IPS-18a (cell line): ENCODE results near the gene NCAN.

Experiments
- H3K27ac ChIP-seq: one replicate; pipeline ENCODE4 v1.5.1; 2013; ENCODE audit warnings: low read length
- H3K27me3 ChIP-seq: one replicate; pipeline ENCODE4 v1.6.1; 2013; ENCODE audit warnings: mild to moderate bottlenecking, low read length; ENCODE audit not compliant: control insufficient read depth, insufficient read depth
- H3K36me3 ChIP-seq: one replicate; pipeline ENCODE4 v1.6.1; 2013; ENCODE audit warnings: low read depth, low read length; ENCODE audit not compliant: control insufficient read depth
- H3K4me1 ChIP-seq: one replicate; pipeline ENCODE4 v1.6.1; 2013; ENCODE audit warnings: low read depth, low read length; ENCODE audit not compliant: control insufficient read depth
- H3K4me3 ChIP-seq: one replicate; pipeline ENCODE4 v1.5.1; 2013; ENCODE audit warnings: low read length
- H3K9ac ChIP-seq: one replicate; pipeline ENCODE4 v1.6.1; 2013; ENCODE audit warnings: mild to moderate bottlenecking, low read length, moderate library complexity
- H3K9me3 ChIP-seq: one replicate; pipeline ENCODE4 v1.6.1; 2013; ENCODE audit warnings: low read depth, low read length; ENCODE audit not compliant: control insufficient read depth

NCAN gene

DNA sequence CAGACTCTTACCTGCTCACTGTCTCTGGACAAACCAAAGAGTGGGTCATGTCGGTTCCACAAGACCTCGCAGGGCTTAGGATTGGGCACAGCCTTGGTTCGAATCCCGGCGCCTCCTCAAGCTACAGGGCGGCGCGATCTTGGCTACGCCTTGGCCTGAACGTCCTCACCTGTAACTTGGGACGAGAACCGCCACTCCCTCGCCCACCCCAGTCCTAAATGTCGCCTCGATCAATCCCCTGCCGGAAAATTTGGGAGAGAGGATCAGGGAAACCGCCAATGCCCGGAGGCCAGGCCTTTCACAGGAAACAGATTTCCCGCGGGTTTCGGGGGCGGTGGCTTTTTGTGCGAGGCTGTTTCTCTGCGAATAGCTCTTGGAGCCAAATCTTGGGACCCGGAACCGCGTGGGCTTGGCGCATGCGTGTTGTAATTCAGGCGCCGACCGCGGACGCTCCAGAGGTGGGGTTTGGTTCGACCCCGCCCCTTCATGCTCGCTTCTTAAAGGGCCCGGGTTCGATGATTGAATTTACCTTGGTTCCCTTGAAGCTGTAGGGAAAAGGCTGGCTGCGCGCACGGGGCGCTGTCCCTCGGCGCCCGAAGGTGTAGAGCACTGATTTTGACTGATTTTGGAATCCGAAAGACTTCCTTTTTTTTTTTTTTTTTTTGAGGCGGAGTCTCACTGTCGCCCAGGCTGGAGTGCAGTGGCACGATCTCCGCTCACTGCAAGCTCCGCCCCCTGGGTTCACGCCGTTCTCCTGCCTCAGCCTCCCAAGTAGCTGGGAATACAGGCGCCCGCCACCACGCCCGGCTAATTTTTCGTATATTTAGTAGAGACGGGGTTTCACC lies 8.5 kb upstream of the NCAN start, which contains the start of gene NR2C2AP:
TSS of gene NR2C2AP (minus strand) at position 403 of the 845 bp plus-strand sequence. CDS start at position 49, 354 bp downstream.
- H3K27ac ChIP-seq, result no peak within 1 kb of the TSS
- peaks cover 7% of the 10 kb centered on the region for H3K4me1 ChIP-seq
- H3K9me3 ChIP-seq, result no peaks in the 10 kb centered on the region
- peak within 1 kb of the TSS; percentile 79 for H3K9ac ChIP-seq
- peaks cover 41% of the 10 kb centered on the region for H3K27me3 ChIP-seq
- H3K36me3 ChIP-seq, result peaks cover 10% of the 10 kb centered on the region
- H3K4me3 ChIP-seq, result peak within 1 kb of the TSS; percentile 80

DNA sequence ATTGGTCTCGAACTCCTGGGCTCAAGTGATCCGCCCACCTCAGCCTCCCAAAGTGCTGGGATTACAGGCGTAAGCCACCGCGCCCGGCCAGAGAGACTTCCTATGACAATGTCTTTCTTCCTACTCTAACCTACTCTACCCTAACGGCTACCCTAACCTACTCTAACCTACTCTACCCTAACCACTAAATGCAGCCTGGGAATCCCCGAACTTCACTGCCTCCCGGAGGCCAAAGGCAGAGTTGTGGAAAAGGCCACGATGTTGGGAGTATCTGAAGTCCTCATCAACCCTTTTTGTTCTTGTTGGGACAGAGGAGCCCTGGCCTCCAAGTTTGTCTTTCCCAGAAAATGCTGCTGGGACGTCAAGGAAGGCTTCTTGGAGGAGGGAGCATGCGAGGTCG lies 7.6 kb upstream of the NCAN start:
- Histone ChIP-seq H3K9me3 (no peaks in the 10 kb centered on the region), H3K36me3 (peaks cover 1% of the 10 kb centered on the region)

DNA sequence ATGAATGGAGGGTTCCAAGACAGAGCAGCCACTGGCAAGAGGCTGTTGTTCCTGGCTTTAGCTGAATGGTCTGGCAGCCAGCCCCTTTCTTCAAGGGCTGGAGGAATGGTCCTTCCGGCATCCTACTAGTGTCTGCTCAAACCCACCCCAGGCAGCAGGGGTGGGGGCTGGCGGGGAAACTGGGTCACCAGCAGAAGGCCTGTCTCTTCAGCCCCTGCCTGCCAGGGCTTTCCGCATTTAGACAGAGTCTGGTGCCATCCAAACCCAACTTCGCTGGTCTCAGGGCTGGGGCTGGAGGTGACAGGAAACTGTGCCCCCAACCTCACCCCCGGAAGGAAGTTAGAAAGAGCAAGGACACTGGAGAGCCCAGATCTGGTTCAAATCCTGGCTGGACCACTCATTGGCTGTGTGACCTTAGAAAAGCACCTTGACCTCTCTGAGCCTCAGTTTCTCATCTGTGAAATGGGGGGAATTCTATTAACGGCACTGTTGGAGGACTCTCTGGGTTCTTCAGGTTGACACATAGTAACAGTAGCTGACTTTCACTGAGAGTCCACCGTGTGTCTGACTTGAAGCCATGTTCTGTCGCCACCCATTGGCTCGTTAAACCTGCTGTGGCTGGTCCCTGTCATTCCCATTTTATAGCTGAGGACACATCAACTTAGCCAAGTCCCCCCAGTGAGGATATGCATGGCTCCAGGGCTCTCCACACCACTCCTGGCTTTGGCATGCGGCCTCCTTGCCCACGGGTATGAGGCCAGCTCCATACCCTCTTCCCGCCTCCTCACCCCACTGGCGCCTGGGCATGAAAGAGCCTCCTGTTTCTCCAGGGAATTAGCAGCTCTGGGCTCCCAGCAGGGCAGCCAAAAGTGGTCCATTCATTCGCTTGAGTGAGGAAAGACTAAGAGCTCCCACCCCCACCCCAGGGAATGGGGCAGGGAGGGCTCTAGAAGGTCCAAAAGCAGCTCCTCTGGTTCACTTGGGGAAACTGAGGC lies 6.0 kb upstream of the NCAN start:
- H3K27ac ChIP-seq, result no peak overlapping the region
- H3K4me3 ChIP-seq, result no peak overlapping the region
- H3K27me3 ChIP-seq, result peaks cover 61% of the 10 kb centered on the region
- H3K4me1 ChIP-seq, result peaks cover 7% of the 10 kb centered on the region
- no peak overlapping the region for H3K9ac ChIP-seq
- H3K9me3 ChIP-seq, result no peaks in the 10 kb centered on the region
- H3K36me3 ChIP-seq, result no peaks in the 10 kb centered on the region

More for the DNA sequence above, 7.6 kb upstream of the NCAN start:
- no peak overlapping the region for H3K9ac ChIP-seq
- peaks cover 46% of the 10 kb centered on the region for H3K27me3 ChIP-seq
- H3K4me3 ChIP-seq, result no peak overlapping the region
- H3K27ac ChIP-seq, result no peak overlapping the region
- peaks cover 7% of the 10 kb centered on the region for H3K4me1 ChIP-seq

DNA sequence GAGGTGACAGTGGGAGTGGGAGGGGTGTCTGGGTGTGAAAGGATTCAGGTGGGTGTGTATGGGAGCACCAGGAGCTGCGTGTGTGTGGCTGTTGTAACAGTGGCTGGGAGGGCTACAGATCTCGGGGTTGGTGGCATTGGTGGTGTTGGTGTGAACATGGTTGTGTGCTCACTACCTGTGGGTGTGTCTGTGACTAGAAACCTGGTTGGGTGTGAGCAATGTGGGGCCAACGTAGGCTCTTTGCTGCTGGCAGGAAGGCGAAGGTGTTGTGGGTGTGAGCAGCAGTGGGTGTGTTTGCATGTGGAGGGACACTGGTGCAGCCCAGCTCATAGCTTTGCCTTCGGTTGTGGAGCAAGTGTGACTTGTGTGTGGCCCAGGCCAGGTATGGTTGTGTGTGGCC lies 4.8 kb upstream of the NCAN start:
- Histone ChIP-seq H3K4me3 (no peak overlapping the region), H3K36me3 (no peaks in the 10 kb centered on the region), H3K27ac (no peak overlapping the region), H3K9me3 (no peaks in the 10 kb centered on the region), H3K27me3 (peaks cover 73% of the 10 kb centered on the region), H3K4me1 (peaks cover 7% of the 10 kb centered on the region), H3K9ac (no peak overlapping the region)

DNA sequence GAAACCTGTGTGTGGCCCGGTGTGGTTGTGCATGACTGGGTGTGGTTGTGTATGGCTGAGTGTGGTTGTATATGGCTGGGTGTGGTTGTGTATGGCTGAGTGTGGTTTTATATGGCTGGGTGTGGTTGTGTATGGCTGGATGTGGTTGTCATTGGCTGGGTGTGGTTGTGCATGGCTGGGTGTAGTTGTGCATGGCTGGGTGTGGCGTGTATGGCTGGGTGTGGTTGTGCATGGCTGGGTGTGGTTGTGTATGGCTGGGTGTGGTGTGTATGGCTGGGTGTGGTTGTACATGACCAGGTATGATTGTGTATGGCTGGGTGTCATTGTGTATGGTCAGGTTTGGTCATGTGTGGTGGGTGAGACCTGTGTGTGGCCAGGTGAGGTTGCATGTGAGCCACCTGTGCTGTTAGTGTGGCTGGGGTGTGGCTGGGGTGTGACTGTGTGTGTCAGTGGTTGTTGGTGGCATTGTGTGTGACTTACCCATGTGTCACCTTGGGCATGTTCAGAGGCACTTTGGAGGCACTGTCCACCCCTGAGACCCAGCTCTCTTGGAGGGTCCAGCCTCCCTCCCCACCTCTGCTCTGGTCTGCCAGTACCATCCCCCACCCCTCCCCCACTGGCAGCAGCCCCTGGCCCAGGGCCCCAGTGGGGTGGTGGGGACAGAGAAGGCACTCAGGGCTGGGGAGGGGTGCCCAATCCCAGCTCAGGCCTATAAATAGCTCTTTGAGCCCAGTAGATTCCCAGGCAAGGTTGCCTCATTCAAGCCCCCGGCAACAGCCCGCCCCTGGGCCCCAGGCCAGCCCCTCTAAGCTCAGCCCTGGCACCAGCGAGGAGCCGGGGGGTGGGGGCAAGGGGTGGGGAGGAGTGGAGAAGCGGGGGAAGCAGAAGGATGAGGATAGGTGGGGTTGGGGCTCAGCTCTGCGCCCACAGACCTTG lies 3.9 kb upstream of the NCAN start:
- Histone ChIP-seq H3K36me3 (no peaks in the 10 kb centered on the region), H3K27me3 (peaks cover 83% of the 10 kb centered on the region), H3K4me1 (no peaks in the 10 kb centered on the region)

DNA sequence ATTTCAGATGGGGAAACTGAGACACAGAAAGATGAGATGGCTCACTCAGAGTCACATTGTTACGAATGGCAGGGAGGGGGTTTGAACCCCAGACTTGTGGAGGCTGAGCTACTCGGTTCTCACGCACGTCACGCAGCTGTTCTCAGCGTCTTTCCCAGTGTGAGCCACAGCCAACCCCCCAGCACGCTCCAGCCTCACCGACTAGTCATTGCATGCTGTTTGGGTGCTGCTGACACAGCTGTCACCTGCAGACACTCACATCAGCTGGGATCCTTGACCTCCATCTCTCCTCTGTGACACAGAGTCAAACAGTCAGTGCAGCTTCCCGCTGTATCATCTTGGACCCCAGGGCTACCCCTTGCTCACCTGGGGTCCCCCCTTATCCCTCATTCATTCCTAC lies 2.4 kb upstream of the NCAN start:
- H3K4me3 ChIP-seq, result no peak overlapping the region
- H3K4me1 ChIP-seq, result no peaks in the 10 kb centered on the region
- no peaks in the 10 kb centered on the region for H3K9me3 ChIP-seq
- no peak overlapping the region for H3K9ac ChIP-seq
- no peaks in the 10 kb centered on the region for H3K36me3 ChIP-seq
- H3K27ac ChIP-seq, result no peak overlapping the region
- H3K27me3 ChIP-seq, result peaks cover 92% of the 10 kb centered on the region

More for the DNA sequence above, 3.9 kb upstream of the NCAN start:
- Histone ChIP-seq H3K9ac (no peak overlapping the region), H3K27ac (no peak overlapping the region), H3K9me3 (no peaks in the 10 kb centered on the region), H3K4me3 (no peak overlapping the region)

DNA sequence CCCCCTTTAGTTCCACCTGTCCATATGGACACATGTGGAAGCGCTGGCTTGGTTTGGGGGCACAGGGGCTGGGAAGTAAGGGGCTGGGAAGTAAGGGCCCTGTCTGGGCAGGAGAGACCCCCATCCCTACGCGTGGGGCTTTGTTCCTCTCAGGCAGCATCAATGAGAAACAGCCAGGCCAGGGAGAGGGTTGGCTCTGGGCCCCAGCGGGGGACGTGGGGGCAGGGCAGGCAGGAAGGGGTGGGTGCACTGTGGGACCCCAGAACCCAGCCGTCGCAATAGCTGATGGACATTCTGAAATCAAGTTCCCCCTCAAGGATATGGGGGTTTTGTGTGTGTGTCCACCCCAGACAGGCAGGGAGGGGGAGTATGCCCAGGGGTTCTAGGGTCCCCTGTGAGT lies 1.2 kb downstream of the NCAN start:
- H3K27ac ChIP-seq, result no peak overlapping the region
- no peaks in the 10 kb centered on the region for H3K4me1 ChIP-seq
- H3K4me3 ChIP-seq, result no peak overlapping the region
- H3K9ac ChIP-seq, result no peak overlapping the region
- peaks cover 68% of the 10 kb centered on the region for H3K27me3 ChIP-seq
- H3K9me3 ChIP-seq, result no peaks in the 10 kb centered on the region
- no peaks in the 10 kb centered on the region for H3K36me3 ChIP-seq

DNA sequence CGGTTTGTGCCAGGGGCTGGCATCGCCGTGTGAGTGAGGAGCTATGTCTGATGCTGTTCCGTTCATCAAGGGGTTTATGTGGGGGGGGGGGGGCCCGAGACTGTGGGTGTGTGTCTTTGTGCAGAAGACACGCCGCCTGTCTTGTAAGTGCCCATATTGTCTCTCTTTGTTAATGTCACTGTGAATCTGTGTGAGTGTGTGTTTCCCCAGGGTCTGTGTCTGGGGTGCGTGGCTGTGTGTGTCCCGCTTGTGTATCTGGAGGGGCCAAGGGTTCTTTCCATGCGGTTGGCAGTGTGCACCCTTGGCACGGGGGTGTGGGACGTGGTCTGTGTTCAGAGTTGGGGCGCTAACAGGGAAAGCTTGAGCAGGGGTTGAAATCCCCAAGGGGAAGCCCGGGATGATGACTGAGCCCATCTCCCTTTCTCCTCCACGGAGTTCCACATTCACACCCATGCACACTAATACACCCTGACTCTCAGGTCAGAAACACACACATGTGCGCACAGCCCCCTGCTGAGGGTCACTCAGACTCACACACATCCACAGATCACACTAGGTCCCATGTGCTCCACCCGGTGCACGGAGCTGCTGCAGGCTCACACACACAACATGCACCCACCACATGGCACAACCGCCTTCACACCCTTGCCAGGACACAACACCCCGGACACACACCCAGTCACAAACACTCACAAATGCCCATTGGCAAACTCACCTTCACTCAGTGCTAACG lies 1.8 kb downstream of the NCAN start:
- Histone ChIP-seq H3K27ac (no peak overlapping the region), H3K4me3 (no peak overlapping the region), H3K27me3 (peaks cover 67% of the 10 kb centered on the region), H3K9ac (no peak overlapping the region), H3K4me1 (no peaks in the 10 kb centered on the region), H3K9me3 (no peaks in the 10 kb centered on the region), H3K36me3 (no peaks in the 10 kb centered on the region)

DNA sequence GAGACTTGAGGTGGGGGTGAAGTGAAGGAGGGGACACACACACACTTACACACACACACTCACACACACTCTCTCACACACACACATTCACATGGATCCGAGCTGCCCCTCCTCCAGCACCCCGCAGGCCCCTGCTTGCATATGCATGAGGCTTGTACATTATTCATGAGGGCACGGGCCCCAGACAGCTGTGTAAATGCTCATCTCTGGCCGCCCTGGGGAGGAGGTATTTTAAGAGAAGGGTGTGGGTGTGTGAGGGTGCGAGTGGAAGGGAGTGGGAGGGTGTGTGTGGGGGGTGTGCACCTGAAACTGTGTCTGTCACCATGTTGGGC lies 2.4 kb downstream of the NCAN start:
- Histone ChIP-seq H3K36me3 (no peaks in the 10 kb centered on the region), H3K27ac (no peak overlapping the region), H3K4me3 (no peak overlapping the region), H3K9me3 (no peaks in the 10 kb centered on the region), H3K27me3 (peaks cover 63% of the 10 kb centered on the region), H3K9ac (no peak overlapping the region), H3K4me1 (no peaks in the 10 kb centered on the region)

DNA sequence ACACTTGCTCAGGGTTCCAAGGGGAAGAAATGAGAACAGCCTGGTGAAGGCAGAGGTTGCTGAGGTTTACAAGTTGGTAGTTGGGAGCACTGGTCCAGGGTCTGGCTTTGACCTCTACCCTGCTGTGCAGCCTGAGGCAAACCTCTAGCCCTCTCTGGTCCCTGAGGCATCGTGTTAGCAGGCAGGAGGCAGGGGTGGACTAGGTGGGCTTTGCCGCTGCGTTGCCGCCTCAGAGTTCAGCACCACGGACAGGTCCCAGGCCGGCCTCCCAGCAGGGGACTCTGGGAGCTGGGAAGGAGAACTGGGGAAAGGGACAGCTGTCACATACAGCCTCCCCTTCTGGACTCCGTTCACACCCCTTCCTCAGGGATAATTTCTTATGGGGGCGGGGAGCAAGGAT lies 3.1 kb downstream of the NCAN start:
- no peaks in the 10 kb centered on the region for H3K9me3 ChIP-seq
- H3K4me1 ChIP-seq, result no peaks in the 10 kb centered on the region

More for the DNA sequence above, 3.1 kb downstream of the NCAN start:
- Histone ChIP-seq H3K36me3 (no peaks in the 10 kb centered on the region), H3K27me3 (peaks cover 55% of the 10 kb centered on the region), H3K9ac (no peak overlapping the region), H3K4me3 (no peak overlapping the region), H3K27ac (no peak overlapping the region)
